Adrenal gland (tissue), 12 donors: Measurements from ENCODE around the gene GEMIN5. TPM values are rescaled to one million over a fixed set of nuclear protein-coding genes. Genes with fewer than 3 reads are reported as not detected.

ENCODE experiments used
- DNase-seq, 7 donors: peaks; one replicate each; pipeline ENCODE4 v3.0.0-alpha.2; 2019 to 2020
- H3K27ac ChIP-seq, 5 donors: fragments of 200-600 bp; sonication (generic) in 4 of 5; 1 replicate in 3 of 5; 2 replicates in 2 of 5; pipeline versions ENCODE4 v1.5.1 to v1.8.0; 2016 to 2020; ENCODE audit warnings: mild to moderate bottlenecking in 1 of 5
- H3K27me3 ChIP-seq: fragments of 200-600 bp; 2 replicates; pipeline ENCODE4 v1.8.0; 2021
- H3K36me3 ChIP-seq, 2 donors: fragments of 200-600 bp; replicated peaks in 1 of 2; 1 replicate in 1 of 2; 2 replicates in 1 of 2; pipeline versions ENCODE4 v1.5.1 to v1.8.0; 2018 to 2022
- H3K4me1 ChIP-seq, 2 donors: fragments of 200-600 bp; replicated peaks in 1 of 2; 1 replicate in 1 of 2; 2 replicates in 1 of 2; pipeline versions ENCODE4 v1.5.1 to v1.8.0; 2018 to 2021
- H3K4me3 ChIP-seq, 4 donors: fragments of 200-600 bp; sonication (generic) in 3 of 4; one replicate each; pipeline ENCODE4 v1.5.1; 2016 to 2018
- H3K9me3 ChIP-seq, 3 donors: fragments of 200-600 bp; sonication (generic) in 1 of 3; replicated peaks in 1 of 3; 1 replicate in 2 of 3; 2 replicates in 1 of 3; pipeline versions ENCODE4 v1.5.1 to v1.8.0; 2016 to 2021
- CTCF ChIP-seq, 6 experiments: fragments of 450-650 bp in 4 of 6; fragments of 200-600 bp in 2 of 6; sonication (generic) in 1 of 6; IDR thresholded peaks; 1 replicate in 5 of 6; 2 replicates in 1 of 6; pipeline versions ENCODE4 v1.5.1 to v1.8.0; 2016 to 2021; ENCODE audit warnings: antibody characterized with exemption in 6 of 6, mild to moderate bottlenecking in 2 of 6, moderate library complexity in 1 of 6
- POLR2A ChIP-seq, 2 donors: fragments of 450-650 bp; IDR thresholded peaks; one replicate each; pipeline ENCODE4 v1.6.1; 2017; ENCODE audit warnings: antibody characterized with exemption in 2 of 2, mild to moderate bottlenecking in 2 of 2, moderate library complexity in 1 of 2
- WGBS, 4 donors: extraction: QIAGEN DNeasy Blood & Tissue Kit in 2 of 4; methylation state at CpG; one replicate each; pipeline versions ENCODE4 v1.1.5 to v1.1.7; 2013 to 2017; 5-methylcytosine and 5-hydroxymethylcytosine counted together
- intact Hi-C, 2 donors: fragments of 100-400 bp; cut with DNase I; formaldehyde crosslinking; loops; one replicate each; pipeline versions ENCODE4 v1.14.1 to v1.15.0; 2022 to 2023
- polyA plus RNA-seq, 3 donors: library from polyadenylated mRNA; stranded (reverse); fragments of 200-250 nt in 2 of 3; fragments of 350-450 nt in 1 of 3; fragmentation: Illumina TruSeq in 1 of 3; extraction: RNeasy Lipid Tissue Mini Kit (QIAGEN cat#74804) in 1 of 3; gene quantifications; one replicate each; pipeline ENCODE4 v1.2.3, GENCODE V29; 2013 to 2014
- total RNA-seq, 9 donors: library from RNA; depleted of rRNA in 4 of 9; stranded (reverse); fragments of >200 nt in 4 of 9; fragments of 120-200 nt in 1 of 9; fragmentation: NEBNext Ultra II Directional in 1 of 9; extraction: Animal tissue kit (Norgen Biotek cat#: 25700) in 1 of 9; gene quantifications; one replicate each; pipeline versions ENCODE4 v1.1.0 to v1.2.4, GENCODE V29; 2013 to 2023
- donor health status: healthy with polysubstance abuse.
- donor health status: Bipolar disorder and iron deficiency.
- donor health status: DM: yes; HTN: yes; CAD: no.
- donor health status: DM: no; HTN: no; CAD: no.
- donor health status: DM: no; HTN: no; CAD: no.
- donor health status: DM: yes; HTN: yes; CAD: no.

GEMIN5 gene
- total and polyA plus RNA-seq, 12 donors: 3.2 to 19.2 (median 13.3) TPM

- Histone ChIP-seq H3K27me3 (no peaks in the 10 kb centered on the region), H3K36me3 (peaks cover 0 to 68% of the 10 kb centered on the region in 2 donors), H3K27ac (no peak overlapping the region), H3K4me1 (peaks cover 7 to 24% of the 10 kb centered on the region in 2 donors), H3K4me3 (no peak overlapping the region), H3K9me3 (no peaks in the 10 kb centered on the region)
- 87 to 94% (median 92%) methylated on average over 5 of the region's 5 CpGs for WGBS, 4 donors
- DNase-seq: peak in 2 of 7 donors; percentile 20 to 56
- intact Hi-C loops: loop anchor here in 1 of 2 donors (10.0 kb wide), 1 partner anchor 66 kb away; the partner anchor contains the start of gene GEMIN5
- TF ChIP-seq POLR2A (IDR thresholded peaks at IDR 0.05): no peak
- peak in 1 of 6 experiments; percentile 13 for TF ChIP-seq CTCF (IDR thresholded peaks at IDR 0.05)
Measured at GRCh38 chr5:154868702-154869101, 69.3 kb downstream of the GEMIN5 start.

- Histone ChIP-seq H3K36me3 (peaks cover 0 to 50% of the 10 kb centered on the region in 2 donors), H3K27me3 (no peaks in the 10 kb centered on the region), H3K9me3 (no peaks in the 10 kb centered on the region), H3K4me1 (peaks cover 9 to 24% of the 10 kb centered on the region in 2 donors), H3K4me3 (no peak overlapping the region), H3K27ac (peak overlapping the region in 1 of 5 donors; percentile 60)
- no peak for TF ChIP-seq POLR2A (IDR thresholded peaks at IDR 0.05)
- no peak for TF ChIP-seq CTCF (IDR thresholded peaks at IDR 0.05)
- no peak for DNase-seq
- 65 to 86% (median 79%) methylated on average over 2 of the region's 2 CpGs for WGBS, 4 donors
- intact Hi-C loops: loop anchor here in 1 of 2 donors (10.0 kb wide), 1 partner anchor 68 kb away; the partner anchor contains the start of gene GEMIN5
Measured at GRCh38 chr5:154866841-154867240, 71.2 kb downstream of the GEMIN5 start.

GRCh38 chr5:154865466-154866184 is 72.4 kb downstream of the GEMIN5 start:
- H3K4me1 ChIP-seq: peaks cover 21 to 36% of the 10 kb centered on the region in 2 donors
- H3K27me3 ChIP-seq: no peaks in the 10 kb centered on the region
- H3K27ac ChIP-seq: peak overlapping the region in 3 of 5 donors; percentile 44 to 60 (median 45)
- TF ChIP-seq CTCF (IDR thresholded peaks at IDR 0.05): no peak
- TF ChIP-seq POLR2A (IDR thresholded peaks at IDR 0.05): no peak
- no peaks in the 10 kb centered on the region for H3K9me3 ChIP-seq
- WGBS, 4 donors: 37 to 46% (median 42%) methylated on average over 5 of the region's 5 CpGs
- intact Hi-C loops: loop anchor here in 1 of 2 donors (10.0 kb wide), 1 partner anchor 69 kb away; the partner anchor contains the start of gene GEMIN5
- peaks cover 0 to 37% of the 10 kb centered on the region in 2 donors for H3K36me3 ChIP-seq
- no peak overlapping the region for H3K4me3 ChIP-seq
- no peak for DNase-seq

GRCh38 chr5:154863291-154864080 is 74.5 kb downstream of the GEMIN5 start:
- H3K4me3 ChIP-seq: no peak overlapping the region
- intact Hi-C loops: loop anchor here in 1 of 2 donors (10.0 kb wide), 1 partner anchor 71 kb away; the partner anchor contains the start of gene GEMIN5
- no peaks in the 10 kb centered on the region for H3K9me3 ChIP-seq
- 77 to 89% (median 89%) methylated on average over 7 of the region's 7 CpGs for WGBS, 4 donors
- peak overlapping the region in 1 of 5 donors; percentile 25 for H3K27ac ChIP-seq
- H3K4me1 ChIP-seq: peaks cover 30 to 49% of the 10 kb centered on the region in 2 donors
- DNase-seq: peak in 1 of 7 donors; percentile 29
- H3K36me3 ChIP-seq: peaks cover 0 to 29% of the 10 kb centered on the region in 2 donors
- no peaks in the 10 kb centered on the region for H3K27me3 ChIP-seq
- TF ChIP-seq CTCF (IDR thresholded peaks at IDR 0.05): no peak
- TF ChIP-seq POLR2A (IDR thresholded peaks at IDR 0.05): no peak
